Lower leg skin (tissue), 4 donors: Measurements from ENCODE around the gene NSUN3. TPM values are rescaled to one million over a fixed set of nuclear protein-coding genes. Genes with fewer than 3 reads are reported as not detected.

Experiments used
- DNase-seq, 2 donors: peaks; one replicate each; pipeline ENCODE4 v3.0.0-alpha.2; 2019; ENCODE audit warnings: low spot score in 2 of 2
- H3K4me3 ChIP-seq: fragments of 200-600 bp; sonication (generic); 2 replicates; pipeline ENCODE4 v1.5.1; 2017; ENCODE audit warnings: mild to moderate bottlenecking, low read depth; ENCODE audit not compliant: poor library complexity, severe bottlenecking
- POLR2A ChIP-seq, 2 donors: fragments of 450-650 bp; IDR thresholded peaks; one replicate each; pipeline ENCODE4 v1.6.1; 2016 to 2017; ENCODE audit warnings: antibody characterized with exemption in 2 of 2, mild to moderate bottlenecking in 1 of 2, moderate library complexity in 1 of 2
- WGBS, 2 donors: methylation state at CpG; one replicate each; pipeline ENCODE4 v1.1.5; 2018; 5-methylcytosine and 5-hydroxymethylcytosine counted together
- intact Hi-C: fragments of 100-400 bp; cut with DNase I; formaldehyde crosslinking; loops from one replicate; pipeline ENCODE4 v1.15.0; 2023; ENCODE audit warnings: low total_unique reads
- total RNA-seq, 4 donors: library from RNA; depleted of rRNA; stranded (reverse); fragments of >200 nt; gene quantifications; one replicate each; pipeline ENCODE4 v1.1.0, GENCODE V29; 2016
- TF ChIP-seq, protein P1 (sequence below), 3 donors: fragments of 450-650 bp; IDR thresholded peaks; one replicate each; pipeline ENCODE4 v1.5.1; 2016; ENCODE audit warnings: antibody characterized with exemption in 3 of 3, mild to moderate bottlenecking in 3 of 3, moderate library complexity in 2 of 3

Gene NSUN3
- total RNA-seq, 4 donors from 2014 or later, result 5.1 to 14.1 (median 8.6) TPM

DNA sequence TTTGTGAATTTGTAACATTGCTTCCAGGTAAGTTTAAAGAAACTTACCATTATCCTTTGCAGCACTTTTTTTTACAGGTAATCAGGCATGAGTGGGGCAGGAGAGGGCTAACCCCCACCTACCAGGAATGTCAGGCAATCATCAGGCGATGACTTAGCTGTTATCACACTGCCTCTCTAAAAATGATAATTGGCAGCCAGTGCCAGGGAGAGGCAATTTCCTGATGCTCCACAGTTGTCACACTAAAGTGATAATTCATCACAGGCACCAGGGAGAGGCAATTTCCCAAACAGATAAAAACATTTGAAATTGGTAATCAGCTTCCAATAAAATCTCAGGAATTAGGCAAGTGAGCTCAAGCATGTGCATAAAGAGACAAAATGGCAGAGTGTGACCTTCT, 26.3 kb downstream of the NSUN3 start:
- DNase-seq, result no peak
- TF ChIP-seq, protein P1, sequence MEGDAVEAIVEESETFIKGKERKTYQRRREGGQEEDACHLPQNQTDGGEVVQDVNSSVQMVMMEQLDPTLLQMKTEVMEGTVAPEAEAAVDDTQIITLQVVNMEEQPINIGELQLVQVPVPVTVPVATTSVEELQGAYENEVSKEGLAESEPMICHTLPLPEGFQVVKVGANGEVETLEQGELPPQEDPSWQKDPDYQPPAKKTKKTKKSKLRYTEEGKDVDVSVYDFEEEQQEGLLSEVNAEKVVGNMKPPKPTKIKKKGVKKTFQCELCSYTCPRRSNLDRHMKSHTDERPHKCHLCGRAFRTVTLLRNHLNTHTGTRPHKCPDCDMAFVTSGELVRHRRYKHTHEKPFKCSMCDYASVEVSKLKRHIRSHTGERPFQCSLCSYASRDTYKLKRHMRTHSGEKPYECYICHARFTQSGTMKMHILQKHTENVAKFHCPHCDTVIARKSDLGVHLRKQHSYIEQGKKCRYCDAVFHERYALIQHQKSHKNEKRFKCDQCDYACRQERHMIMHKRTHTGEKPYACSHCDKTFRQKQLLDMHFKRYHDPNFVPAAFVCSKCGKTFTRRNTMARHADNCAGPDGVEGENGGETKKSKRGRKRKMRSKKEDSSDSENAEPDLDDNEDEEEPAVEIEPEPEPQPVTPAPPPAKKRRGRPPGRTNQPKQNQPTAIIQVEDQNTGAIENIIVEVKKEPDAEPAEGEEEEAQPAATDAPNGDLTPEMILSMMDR (IDR thresholded peaks at IDR 0.05), result no peak
- no peak for TF ChIP-seq POLR2A (IDR thresholded peaks at IDR 0.05)
- H3K4me3 ChIP-seq, result no peak overlapping the region
- intact Hi-C loops, result no loop called here
- WGBS, 2 donors, result 94 to 100% methylated on average over 1 of the region's 1 CpG

- H3K4me3 ChIP-seq, result no peak overlapping the region
- no peak for TF ChIP-seq POLR2A (IDR thresholded peaks at IDR 0.05)
- TF ChIP-seq, protein P1 (IDR thresholded peaks at IDR 0.05), result no peak
- 93 to 95% methylated on average over 1 of the region's 1 CpG for WGBS, 2 donors
- intact Hi-C loops, result no loop called here
- no peak for DNase-seq
Observed at GRCh38 chr3:94092086-94092485, 29.2 kb downstream of the NSUN3 start.

GRCh38 chr3:94093151-94093550, 30.3 kb downstream of the NSUN3 start:
- intact Hi-C loops, result no loop called here
- no peak overlapping the region for H3K4me3 ChIP-seq
- no peak for TF ChIP-seq POLR2A (IDR thresholded peaks at IDR 0.05)
- TF ChIP-seq, protein P1 (IDR thresholded peaks at IDR 0.05), result no peak
- no peak for DNase-seq
- WGBS, 2 donors, result 79 to 83% methylated on average over 1 of the region's 1 CpG

DNA sequence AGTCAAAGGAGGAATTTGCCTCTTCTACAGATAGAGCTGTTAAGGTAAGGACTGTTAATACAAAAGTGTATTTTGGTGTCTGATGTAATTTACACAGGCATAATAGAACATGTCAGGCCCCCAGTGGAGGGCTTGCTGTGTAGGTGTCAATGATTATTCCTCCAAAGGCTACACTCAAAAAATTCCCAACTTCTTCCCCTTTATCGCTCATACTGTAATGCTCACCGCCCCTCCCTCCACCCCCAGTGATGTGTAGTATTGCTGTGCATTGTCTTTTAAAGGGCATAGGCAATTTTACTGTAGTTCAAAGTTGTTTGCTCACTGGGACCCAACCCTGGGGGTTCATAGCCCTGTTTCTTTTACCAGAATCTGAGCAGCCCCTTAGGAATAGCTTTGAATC, 32.2 kb downstream of the NSUN3 start:
- DNase-seq, result no peak
- no peak overlapping the region for H3K4me3 ChIP-seq

DNA sequence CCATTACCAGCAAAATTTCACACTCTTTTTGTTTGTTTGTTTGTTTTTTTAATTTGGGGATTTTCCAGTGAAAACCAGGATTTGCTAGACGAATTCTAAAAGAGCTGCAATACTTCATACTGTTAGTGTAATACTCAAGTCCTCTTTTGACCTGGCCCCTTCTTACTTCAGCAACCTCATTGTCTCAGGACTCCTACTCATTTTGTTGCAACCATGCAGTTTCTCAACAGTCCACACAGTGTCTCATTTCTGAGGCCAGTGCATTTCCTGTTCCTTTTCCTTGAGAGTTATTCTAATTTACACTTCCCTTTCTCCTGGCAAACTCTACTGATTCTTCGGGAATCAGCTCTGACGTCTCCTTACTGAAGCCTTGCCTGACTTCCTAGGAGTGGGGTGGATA, 35.6 kb downstream of the NSUN3 start:
- TF ChIP-seq, protein P1 (IDR thresholded peaks at IDR 0.05), result no peak
- TF ChIP-seq POLR2A (IDR thresholded peaks at IDR 0.05), result no peak
- DNase-seq, result no peak
- no peak overlapping the region for H3K4me3 ChIP-seq
- WGBS, 2 donors, result 73 to 75% methylated on average over 3 of the region's 3 CpGs
- intact Hi-C loops, result no loop called here

More for the DNA sequence above, 32.2 kb downstream of the NSUN3 start:
- intact Hi-C loops, result no loop called here
- TF ChIP-seq POLR2A (IDR thresholded peaks at IDR 0.05), result no peak
- TF ChIP-seq, protein P1 (IDR thresholded peaks at IDR 0.05), result no peak
- WGBS, 2 donors, result 97 to 100% methylated on average over 2 of the region's 2 CpGs

- intact Hi-C loops, result no loop called here
- no peak for TF ChIP-seq POLR2A (IDR thresholded peaks at IDR 0.05)
- TF ChIP-seq, protein P1 (IDR thresholded peaks at IDR 0.05), result no peak
- DNase-seq, result no peak
- 90 to 97% methylated on average over 1 of the region's 1 CpG for WGBS, 2 donors
- H3K4me3 ChIP-seq, result no peak overlapping the region
Observed at GRCh38 chr3:94099311-94099710, 36.5 kb downstream of the NSUN3 start.
